MCF 10A (cell line): ENCODE results near the gene HTR3A. TPM values are rescaled to one million over a fixed set of nuclear protein-coding genes. Genes with fewer than 3 reads are reported as not detected.

Experiments used
- BruUV-seq: library from RNA; stranded (reverse); fragments of 400-500 nt; replicated peaks from 2 replicates; lab custom pipeline; 2021; lab: Mats Ljungman, UMichigan
- CTCF ChIA-PET: fragments of 300-600 bp; sonication (Branson Sonifier 250); formaldehyde crosslinking; extraction: SDS; loops from one replicate; lab custom pipeline; 2021; ENCODE audit warnings: antibody characterized with exemption, inconsistent platforms; lab: Yijun Ruan, JAX
- POLR2A ChIA-PET: fragments of 300-600, 350-650 bp; sonication (Branson Sonifier 250); formaldehyde crosslinking; extraction: SDS; loops from one replicate; lab custom pipeline; 2020; ENCODE audit warnings: antibody characterized with exemption, inconsistent platforms; lab: Yijun Ruan, JAX
- DNase-seq: peaks from one replicate; pipeline ENCODE4 v3.0.0-alpha.2; 2018; ENCODE audit not compliant: unreplicated experiment
- H3K27ac Mint-ChIP-seq: one replicate; pipeline ENCODE4 v1.8.0; 2022; ENCODE audit warnings: mild to moderate bottlenecking, low read depth, mixed read lengths; ENCODE audit not compliant: unreplicated experiment
- H3K27me3 Mint-ChIP-seq: one replicate; pipeline ENCODE4 v1.8.0; 2022; ENCODE audit warnings: mixed read lengths; ENCODE audit not compliant: insufficient read depth, unreplicated experiment
- H3K36me3 Mint-ChIP-seq: one replicate; pipeline ENCODE4 v1.8.0; 2022; ENCODE audit warnings: mild to moderate bottlenecking, moderate library complexity, mixed read lengths; ENCODE audit not compliant: insufficient read depth, unreplicated experiment
- H3K4me1 Mint-ChIP-seq: one replicate; pipeline ENCODE4 v1.8.0; 2022; ENCODE audit warnings: mixed read lengths; ENCODE audit not compliant: insufficient read depth, unreplicated experiment
- H3K4me3 Mint-ChIP-seq: one replicate; pipeline ENCODE4 v1.8.0; 2022; ENCODE audit warnings: mild to moderate bottlenecking, moderate library complexity, mixed read lengths; ENCODE audit not compliant: unreplicated experiment
- H3K9me3 Mint-ChIP-seq: one replicate; pipeline ENCODE4 v1.8.0; 2022; ENCODE audit warnings: mixed read lengths; ENCODE audit not compliant: unreplicated experiment
- CTCF ChIP-seq: fragments of 200-600 bp; IDR thresholded peaks from one replicate; pipeline ENCODE4 v1.8.0; 2022; ENCODE audit warnings: antibody characterized with exemption, mild to moderate bottlenecking; ENCODE audit not compliant: unreplicated experiment
- intact Hi-C: fragments of 100-400 bp; cut with micrococcal nuclease; formaldehyde crosslinking; loops from 2 replicates; pipeline ENCODE4 v1.14.1; 2022
- total RNA-seq: library from RNA; stranded (reverse); gene quantifications from 2 replicates; pipeline ENCODE4 v1.2.3, GENCODE V29; 2022

HTR3A gene
- total RNA-seq, 1 experiment from 2014 or later = not detected

DNA sequence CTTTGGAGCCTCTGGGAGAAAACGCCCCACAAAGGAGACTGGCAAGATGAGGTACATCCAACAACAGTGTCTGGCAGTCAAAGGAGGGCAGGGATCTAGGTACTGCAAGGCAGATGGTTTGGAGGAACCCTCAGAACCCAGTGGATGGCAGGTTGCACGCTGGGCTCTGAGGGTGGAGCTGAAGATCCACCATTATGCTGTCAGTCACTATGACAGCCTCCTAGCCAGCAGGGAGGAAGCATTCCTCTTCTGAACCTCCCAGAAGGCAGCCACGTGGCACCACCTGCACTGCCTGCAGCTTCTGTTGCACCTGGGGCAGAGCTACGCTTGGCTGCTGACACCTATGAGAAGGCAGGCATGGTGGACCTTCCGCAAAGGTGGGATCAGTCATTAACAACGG lies 40.2 kb downstream of the HTR3A start:
- intact Hi-C loops = no loop called here
- ChIA-PET CTCF (interaction anchor here (0.6 to 1.1 kb wide), 4 partner anchors 11 to 119 kb away, joined by 3 to 5 read pairs (median 4); no protein-coding TSS in a partner anchor), POLR2A (no interaction called here)
- TF ChIP-seq CTCF = no peak
- Mint-ChIP-seq H3K27me3 (peaks cover 25% of the 10 kb centered on the region), H3K36me3 (no peaks in the 10 kb centered on the region), H3K4me3 (no peak overlapping the region), H3K4me1 (peaks cover 17% of the 10 kb centered on the region), H3K27ac (no peak overlapping the region), H3K9me3 (peaks cover 5% of the 10 kb centered on the region)
- no peak for DNase-seq
- no TSS peak for BruUV-seq

GRCh38 chr11:114016986-114017385 lies 42.1 kb downstream of the HTR3A start:
- Mint-ChIP-seq H3K4me1 (peaks cover 7% of the 10 kb centered on the region), H3K27ac (no peak overlapping the region), H3K4me3 (no peak overlapping the region), H3K36me3 (no peaks in the 10 kb centered on the region), H3K27me3 (peaks cover 11% of the 10 kb centered on the region), H3K9me3 (no peaks in the 10 kb centered on the region)
- no TSS peak for BruUV-seq
- DNase-seq = no peak
- TF ChIP-seq CTCF = no peak
- intact Hi-C loops = no loop called here
- ChIA-PET POLR2A (interaction anchor here (0.8 to 1.2 kb wide), 3 partner anchors 44 to 162 kb away, joined by 4 to 6 read pairs (median 5); no protein-coding TSS in a partner anchor), CTCF (interaction anchor here (0.8 to 3.4 kb wide), 4 partner anchors 19 to 244 kb away, joined by 3 to 15 read pairs (median 5); no protein-coding TSS in a partner anchor)

GRCh38 chr11:114017723-114018122 lies 42.8 kb downstream of the HTR3A start:
- ChIA-PET CTCF (interaction anchor here (1.3 to 3.4 kb wide), 2 partner anchors 18 to 24 kb away, joined by 7 to 15 read pairs; no protein-coding TSS in a partner anchor), POLR2A (interaction anchor here (0.6 to 1.2 kb wide), 4 partner anchors 43 to 252 kb away, joined by 3 to 6 read pairs (median 4); no protein-coding TSS in a partner anchor)
- no peak overlapping the region for H3K4me3 Mint-ChIP-seq
- DNase-seq = peak; percentile 41
- H3K9me3 Mint-ChIP-seq = no peaks in the 10 kb centered on the region
- intact Hi-C loops = no loop called here
- H3K27me3 Mint-ChIP-seq = peaks cover 3% of the 10 kb centered on the region
- no peaks in the 10 kb centered on the region for H3K36me3 Mint-ChIP-seq
- TF ChIP-seq CTCF = no peak
- BruUV-seq = no TSS peak
- peaks cover 7% of the 10 kb centered on the region for H3K4me1 Mint-ChIP-seq
- peak overlapping the region; percentile 63 for H3K27ac Mint-ChIP-seq

GRCh38 chr11:114019046-114019445 lies 44.1 kb downstream of the HTR3A start:
- H3K27me3 Mint-ChIP-seq = no peaks in the 10 kb centered on the region

More at GRCh38 chr11:114019046-114019445, 44.1 kb downstream of the HTR3A start:
- Mint-ChIP-seq H3K27ac (no peak overlapping the region), H3K9me3 (no peaks in the 10 kb centered on the region), H3K4me1 (peaks cover 7% of the 10 kb centered on the region), H3K4me3 (no peak overlapping the region), H3K36me3 (no peaks in the 10 kb centered on the region)
- no TSS peak for BruUV-seq
- no peak for TF ChIP-seq CTCF
- DNase-seq = no peak
- POLR2A ChIA-PET = interaction anchor here (0.6 kb wide), 2 partner anchors 56 to 1381 kb away, joined by 3 to 4 read pairs; no protein-coding TSS in a partner anchor
- intact Hi-C loops = no loop called here
- CTCF ChIA-PET = interaction anchor here (1.7 to 3.4 kb wide), 2 partner anchors 17 to 24 kb away, joined by 5 to 15 read pairs; no protein-coding TSS in a partner anchor
